Skin of body (tissue), 2 donors: ENCODE measurements around the gene TCHH. TPM values are rescaled to one million over a fixed set of nuclear protein-coding genes. Genes with fewer than 3 reads are reported as not detected.
"Not testable (repeated sequence)": the region's sequence is repeated elsewhere in the genome, so short reads cannot be mapped to it uniquely, and the experiment has no call there.

ENCODE experiments used
- DNase-seq: peaks from one replicate; lab custom pipeline; 2025; lab: John Stamatoyannopoulos, UW
- total RNA-seq: library from RNA; depleted of rRNA; stranded (reverse); fragments of >200 nt; gene quantifications from one replicate; pipeline ENCODE4 v1.2.3, GENCODE V29; 2014

The TCHH gene
- total RNA-seq, 1 donor from 2014 or later, result 315 TPM

DNA sequence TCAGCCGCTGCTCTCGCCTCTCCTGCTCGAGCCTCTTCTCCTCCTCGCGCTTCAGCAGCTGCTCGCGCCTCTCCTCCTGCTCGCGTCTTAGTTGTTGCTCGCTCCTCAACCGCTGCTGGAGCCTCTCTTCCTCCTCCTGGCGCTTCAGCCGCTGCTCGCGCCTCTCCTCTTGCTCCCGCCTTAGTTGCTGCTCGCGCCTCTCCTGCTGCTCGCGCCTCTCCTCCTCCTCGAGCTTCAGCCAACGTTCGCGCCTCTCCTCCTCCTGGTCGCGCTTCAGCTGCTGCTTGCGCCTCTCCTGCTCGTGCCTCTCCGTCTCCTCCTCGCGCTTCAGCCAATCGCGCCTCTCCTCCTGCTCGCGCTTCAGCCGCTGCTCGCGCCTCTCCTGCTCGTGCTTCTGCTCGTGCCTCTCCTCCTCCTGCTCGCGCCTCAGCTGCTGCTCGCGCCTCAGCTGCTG lies 3.7 kb downstream of the TCHH start:
- DNase-seq, result no peak

- no peak for DNase-seq
These were observed 4.3 kb downstream of the TCHH start for GRCh38 chr1:152110860-152111514.

- no peak for DNase-seq
These were observed 4.8 kb downstream of the TCHH start for GRCh38 chr1:152110365-152110859.

DNA sequence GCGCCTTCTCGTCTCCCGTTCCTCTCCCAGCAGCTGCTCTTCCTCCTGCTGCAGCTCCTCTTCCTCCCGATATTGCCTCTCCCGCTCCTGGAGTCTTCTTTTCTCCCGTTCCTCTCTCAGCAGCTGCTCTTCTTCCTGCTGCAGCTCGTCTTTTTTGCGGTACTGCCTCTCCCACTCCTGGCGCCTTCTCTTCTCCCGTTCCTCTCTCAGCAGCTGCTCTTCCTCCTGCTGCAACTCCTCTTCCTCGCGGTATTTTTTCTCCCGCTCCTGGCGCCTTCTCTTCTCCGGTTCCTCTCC lies 5.3 kb downstream of the TCHH start:
- DNase-seq, result no peak

GRCh38 chr1:152109231-152109997 lies 5.8 kb downstream of the TCHH start:
- no peak for DNase-seq

- no peak for DNase-seq
These were observed 6.4 kb downstream of the TCHH start for GRCh38 chr1:152108882-152109222.

DNA sequence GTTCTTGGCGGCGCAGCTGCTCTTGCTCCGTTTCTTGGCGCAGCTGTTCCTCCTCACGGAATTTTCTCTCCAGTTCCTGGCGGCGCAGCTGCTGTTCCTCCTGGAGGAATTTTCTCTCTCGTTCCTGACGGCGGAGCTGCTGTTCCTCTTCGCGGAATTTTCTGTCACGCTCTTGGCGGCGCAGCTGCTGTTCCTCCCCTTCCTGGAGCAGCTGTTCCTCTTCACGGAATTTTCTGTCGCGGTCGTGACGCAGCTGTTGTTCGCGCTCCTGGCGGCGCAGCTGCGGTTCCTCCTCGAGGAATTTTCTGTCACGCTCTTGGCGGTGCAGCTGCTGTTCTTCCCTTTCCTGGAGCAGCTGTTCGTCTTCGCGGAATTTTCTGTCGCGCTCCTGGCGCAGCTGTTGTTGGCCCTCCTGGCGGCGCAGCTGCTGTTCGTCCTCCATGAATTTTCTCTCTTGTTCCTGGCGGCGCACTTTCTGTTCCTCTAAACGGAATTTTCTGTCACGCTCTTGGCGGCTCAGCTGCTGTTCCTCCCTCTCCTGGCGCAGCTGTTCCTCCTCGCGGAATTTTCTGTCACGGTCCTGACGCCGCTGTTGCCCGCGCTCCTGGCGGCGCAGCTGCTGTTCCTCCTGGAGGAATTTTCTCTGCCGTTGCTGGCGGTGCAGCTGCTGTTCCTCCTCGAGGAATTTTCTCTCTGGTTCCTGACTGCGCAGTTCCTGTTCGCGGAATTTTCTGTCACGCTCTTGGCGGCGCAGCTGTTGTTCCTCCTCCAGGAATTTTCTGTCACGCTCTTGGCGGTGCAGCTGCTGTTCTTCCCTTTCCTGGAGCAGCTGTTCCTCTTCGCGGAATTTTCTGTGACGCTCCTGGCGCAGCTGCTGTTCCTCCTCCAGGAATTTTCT lies 7.0 kb downstream of the TCHH start:
- no peak for DNase-seq

DNA sequence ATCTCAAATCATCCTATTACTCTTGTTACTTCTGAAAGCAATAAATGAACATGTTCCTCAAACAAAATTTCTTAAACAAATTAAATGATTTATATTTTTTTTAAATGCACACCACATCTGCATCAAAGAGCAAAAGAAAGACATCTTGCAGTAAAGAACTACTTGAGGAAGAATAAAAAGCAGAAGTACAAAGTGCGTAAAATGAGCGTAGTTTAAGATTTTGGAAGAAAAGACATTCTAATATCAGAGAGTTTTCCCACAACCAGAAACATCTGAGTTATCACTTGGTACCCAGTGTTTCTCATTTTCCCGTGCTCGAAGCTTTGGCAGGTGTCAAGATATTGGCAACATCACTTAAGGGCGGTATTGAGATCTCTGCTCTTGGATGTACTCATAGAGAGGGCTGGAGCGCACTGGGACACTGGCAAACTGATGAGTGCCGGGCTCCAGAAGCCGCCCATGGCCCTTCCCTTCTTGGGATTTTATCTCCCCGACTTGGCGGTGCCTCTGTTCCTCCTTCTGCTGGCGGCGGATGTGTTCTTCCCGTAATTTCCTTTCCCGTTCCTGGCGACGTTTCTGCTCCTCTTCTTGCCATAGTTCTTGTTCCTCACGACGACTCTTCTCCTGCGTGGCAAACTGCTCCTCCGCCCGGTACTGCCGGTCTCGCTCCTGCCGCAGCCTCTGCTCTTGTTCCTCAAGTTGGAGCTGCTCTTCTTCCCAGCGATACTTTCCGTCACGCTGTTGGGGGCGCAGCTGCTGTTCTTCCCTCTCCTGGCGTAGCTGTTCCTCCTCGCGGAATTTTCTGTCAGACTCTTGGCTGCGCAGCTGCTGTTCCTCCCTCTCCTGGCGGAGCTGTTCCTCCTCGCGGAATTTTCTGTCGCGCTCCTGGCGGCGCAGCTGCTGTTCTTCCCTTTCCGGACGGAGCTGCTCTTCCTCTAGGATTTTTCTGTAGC lies 7.9 kb downstream of the TCHH start:
- DNase-seq, result no peak

GRCh38 chr1:152104854-152105253 lies 10.4 kb downstream of the TCHH start:
- no peak for DNase-seq

- no peak for DNase-seq
These were observed 18.3 kb downstream of the TCHH start for GRCh38 chr1:152096931-152097330.

- no peak for DNase-seq
These were observed 26.1 kb downstream of the TCHH start, which contains the start of gene TCHHL1 for GRCh38 chr1:152089014-152089674. TCHHL1 (minus strand) TSS chr1:152089064; CDS start chr1:152088143, 921 bp downstream.

GRCh38 chr1:152086760-152087159 lies 28.5 kb downstream of the TCHH start:
- no peak for DNase-seq

DNA sequence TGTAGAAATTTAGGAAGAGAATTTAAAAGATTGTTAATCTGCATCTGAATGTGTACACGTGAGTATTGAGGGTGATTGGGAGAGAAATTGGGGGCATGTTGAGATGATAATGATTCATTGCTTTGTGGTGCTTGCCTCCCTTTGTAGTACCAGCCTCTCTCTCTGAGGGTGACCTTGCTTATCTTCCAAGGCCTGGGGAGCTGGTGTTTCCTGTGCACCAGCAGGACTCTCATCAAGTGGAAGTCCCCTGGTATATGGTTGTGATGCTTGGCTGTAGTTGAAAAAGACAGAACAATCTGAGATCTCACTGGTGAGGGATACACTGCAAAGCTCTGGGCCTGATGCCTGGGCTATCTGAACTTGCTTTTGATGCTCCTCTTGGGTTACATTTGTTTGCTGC lies 30.4 kb downstream of the TCHH start:
- no peak for DNase-seq

DNA sequence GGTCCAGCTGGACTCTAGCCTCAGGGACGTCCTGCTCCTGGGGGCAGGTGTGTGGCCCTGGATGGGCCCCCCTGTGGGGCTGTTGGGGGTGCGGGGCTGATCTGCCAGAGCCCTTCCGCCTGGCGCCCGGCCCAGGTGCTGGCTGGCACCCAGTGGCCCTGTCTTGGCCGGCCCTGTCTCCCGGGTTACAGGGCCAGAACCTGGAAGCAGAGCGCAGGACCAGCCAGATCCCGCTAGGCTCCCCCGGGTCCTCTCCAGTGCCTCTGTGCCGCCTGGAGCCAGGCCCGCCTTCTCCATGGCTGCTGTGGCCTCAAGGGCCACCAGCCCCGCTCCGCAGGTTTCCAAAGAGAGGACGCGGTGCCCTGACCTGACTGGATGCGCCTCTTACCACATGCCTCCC lies 34.2 kb downstream of the TCHH start:
- DNase-seq, result not testable (repeated sequence)

DNA sequence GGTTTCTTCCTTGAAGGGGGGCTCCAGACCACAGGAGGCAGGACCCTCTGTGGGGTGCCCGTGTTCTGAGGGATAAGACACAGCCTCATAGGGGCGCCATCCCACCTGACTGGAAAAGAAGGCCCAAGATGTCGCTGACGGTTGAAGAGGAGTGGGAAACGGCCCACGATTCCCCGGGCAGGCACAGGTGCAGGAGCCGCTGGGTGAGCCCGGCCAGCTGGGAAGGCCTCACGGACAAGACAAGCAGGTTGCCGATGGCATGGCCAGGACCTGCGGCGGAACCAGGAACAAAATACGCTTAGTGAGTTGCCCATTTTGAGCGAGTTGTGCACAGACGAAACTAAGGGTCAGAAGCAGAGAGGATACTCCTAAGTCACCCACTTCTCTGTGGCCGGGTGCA lies 34.8 kb downstream of the TCHH start:
- DNase-seq, result not testable (repeated sequence)

DNA sequence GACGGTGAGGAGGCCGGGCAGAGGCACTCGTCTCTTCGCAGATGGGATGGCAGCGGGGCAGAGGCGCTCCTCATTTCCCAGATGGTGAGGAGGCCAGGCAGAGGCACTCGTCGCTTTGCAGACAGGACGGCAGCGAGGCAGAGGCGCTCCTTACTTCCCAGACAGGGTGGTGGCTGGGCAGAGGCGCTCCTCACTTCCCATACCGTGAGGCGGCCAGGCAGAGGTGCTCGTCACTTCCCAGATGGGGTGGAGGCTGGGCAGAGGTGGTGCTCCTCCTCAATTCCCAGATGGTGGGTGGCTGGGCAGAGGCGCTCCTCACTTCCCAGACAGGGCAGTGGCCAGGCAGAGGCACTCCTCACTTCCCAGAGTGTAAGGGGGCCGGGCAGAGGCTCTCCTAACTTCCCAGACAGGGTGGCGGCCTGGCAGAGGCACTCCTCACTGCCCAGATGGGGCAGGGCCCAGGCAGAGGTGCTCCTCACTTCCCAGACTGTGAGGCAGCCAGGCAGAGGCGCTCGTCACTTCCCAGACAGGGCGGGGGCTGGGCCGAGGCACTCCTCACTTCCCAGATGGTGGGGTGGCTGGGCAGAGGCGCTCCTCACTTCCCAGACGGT lies 36.3 kb downstream of the TCHH start:
- no peak for DNase-seq

DNA sequence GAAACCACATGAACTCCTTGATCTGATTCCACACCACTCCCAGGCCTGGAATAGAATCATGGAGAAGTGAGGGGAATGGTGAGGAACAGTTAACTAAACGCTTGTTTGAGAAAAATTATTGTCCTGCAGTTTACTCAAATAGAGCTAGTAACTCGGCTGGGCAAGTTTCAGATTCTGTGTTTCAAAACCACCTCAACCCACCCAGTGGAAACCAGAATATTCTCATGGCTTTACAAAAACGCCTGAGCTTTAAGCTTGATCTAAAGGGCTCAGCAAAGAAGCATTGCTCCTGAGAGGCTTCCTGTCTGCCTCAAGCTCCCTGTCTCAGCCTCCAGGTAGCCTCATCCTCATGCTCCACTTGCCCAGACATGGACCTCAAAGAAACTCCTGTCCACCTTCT lies 42.9 kb downstream of the TCHH start:
- DNase-seq, result no peak

DNA sequence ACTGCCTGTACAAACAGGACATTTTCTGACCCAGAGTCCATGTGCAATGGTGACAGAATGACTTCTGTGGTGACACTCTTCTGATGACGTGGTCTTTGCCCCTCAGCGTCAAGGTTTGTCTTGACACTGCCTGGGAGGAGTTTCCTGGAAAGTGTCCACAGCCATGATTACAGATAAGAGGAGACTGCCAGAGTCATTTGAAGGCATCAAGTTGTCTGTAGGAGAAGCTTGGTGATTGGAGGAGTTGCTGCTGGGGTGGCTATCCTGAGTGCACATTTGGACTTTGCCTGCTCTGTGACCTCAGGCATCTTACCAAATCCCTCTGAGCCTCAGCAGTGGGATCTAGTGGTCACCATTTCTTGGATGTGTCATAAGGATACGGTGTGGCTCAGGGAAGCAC lies 44.1 kb downstream of the TCHH start:
- DNase-seq, result no peak

- DNase-seq, result no peak
These were observed 47.3 kb downstream of the TCHH start for GRCh38 chr1:152067929-152068328.

GRCh38 chr1:152067150-152067549 lies 48.1 kb downstream of the TCHH start:
- DNase-seq, result no peak
